ENCODE results near the gene GABPB1. TPM values are rescaled to one million over a fixed set of nuclear protein-coding genes. Genes with fewer than 3 reads are reported as not detected.

Gene GABPB1
- total RNA-seq, 1 experiment from 2014 or later: 45.0 TPM

GRCh38 chr15:50321680-50322210 is 33.3 kb downstream of the GABPB1 start:
- no peak overlapping the region for H2BK15ac ChIP-seq (ENCODE audit: low read depth, low read length)
- H3K4me1 ChIP-seq (ENCODE audit: insufficient read depth, low read length): no peaks in the 10 kb centered on the region
- no peaks in the 10 kb centered on the region for H3K27me3 ChIP-seq (ENCODE audit: insufficient read depth, low read length)
- H3K14ac ChIP-seq (ENCODE audit: insufficient read depth, low read length): no peak overlapping the region
- H3K4me2 ChIP-seq (ENCODE audit: insufficient read depth, insufficient read length, low read length): no peak overlapping the region
- H3K4me3 Mint-ChIP-seq: no peak overlapping the region
- H3K56ac ChIP-seq (ENCODE audit: insufficient read length, low read depth, low read length): no peak overlapping the region
- no peak overlapping the region for H4K8ac ChIP-seq (replicated peaks; ENCODE audit: insufficient read length, low read depth, low read length)
- no peak overlapping the region for H2BK12ac ChIP-seq (ENCODE audit: insufficient read length, low read depth, low read length)
- no peak overlapping the region for H3K27ac Mint-ChIP-seq
- H3K4ac ChIP-seq (ENCODE audit: low read depth, low read length): no peak overlapping the region
- no peaks in the 10 kb centered on the region for H3K23me2 ChIP-seq (ENCODE audit: insufficient read length, low read depth, low read length, poor library complexity, severe bottlenecking)
- H3K4me1 Mint-ChIP-seq: no peaks in the 10 kb centered on the region
- H4K5ac ChIP-seq (ENCODE audit: insufficient read length, low read depth, low read length): no peak overlapping the region
- no peak for TF ChIP-seq CTCF (conservative IDR thresholded peaks at IDR 0.05)
- H4K91ac ChIP-seq (ENCODE audit: insufficient read length, low read depth, low read length): no peak overlapping the region
- H2BK5ac ChIP-seq (ENCODE audit: insufficient read length, low read length): no peak overlapping the region
- no peak for DNase-seq
- H3K9me3 ChIP-seq (ENCODE audit: control insufficient read depth, low read depth, low read length): no peaks in the 10 kb centered on the region
- WGBS (ENCODE audit: extremely low coverage, insufficient read length, low lambda C conversion rate): no CpG with 5 or more reads among the region's 3 CpGs
- no peak overlapping the region for H3T11ph ChIP-seq (ENCODE audit: low read length)
- H2AFZ ChIP-seq (ENCODE audit: low read length): no peak overlapping the region
- H3K9me3 Mint-ChIP-seq: no peaks in the 10 kb centered on the region
- no peak overlapping the region for H3K18ac ChIP-seq (ENCODE audit: insufficient read length, low read depth, low read length)
- H3K9ac ChIP-seq (ENCODE audit: extremely low read depth, insufficient read length, low read length): no peak overlapping the region
- H3K79me2 ChIP-seq (ENCODE audit: insufficient read depth, low read length): no peaks in the 10 kb centered on the region; the same call in 1 of the 2 replicates
- no peaks in the 10 kb centered on the region for H3K27me3 Mint-ChIP-seq (ENCODE audit: low read depth)
- H2AK5ac ChIP-seq (ENCODE audit: insufficient read length, low read length): no peak overlapping the region
- no peak overlapping the region for H3K23ac ChIP-seq (ENCODE audit: insufficient read length, low read depth, low read length)
- H3K27ac ChIP-seq (ENCODE audit: insufficient read length, low read depth, low read length): no peak overlapping the region
- H2BK20ac ChIP-seq (ENCODE audit: low read depth, low read length, poor library complexity, severe bottlenecking): no peak overlapping the region
- H3K36me3 Mint-ChIP-seq (ENCODE audit: insufficient read depth in 1 of 3, low read depth in 3 of 3): peaks cover 0 to 6% (median 4%) of the 10 kb centered on the region in 3 experiments; a peak in 1 of 7 replicates
- H4K20me1 ChIP-seq (ENCODE audit: control insufficient read depth, insufficient read depth, insufficient read length): no peaks in the 10 kb centered on the region
- H3K79me1 ChIP-seq (ENCODE audit: insufficient read depth, low read depth, low read length, poor library complexity, severe bottlenecking): no peaks in the 10 kb centered on the region
- H2BK120ac ChIP-seq (ENCODE audit: low read depth, low read length, poor library complexity, severe bottlenecking): no peak overlapping the region
